HG02981 (cell line): ENCODE results near the gene TST.

Experiments used
- ATAC-seq: cut with Tn5 transposase; IDR thresholded peaks from one replicate; pipeline ENCODE4 v1.9.1; 2021; ENCODE audit warnings: mild to moderate bottlenecking, moderate library complexity; ENCODE audit not compliant: unreplicated experiment

TST gene

GRCh38 chr22:37032535-37033460 lies 13.6 kb upstream of the TST start:
- no peak for ATAC-seq

- no peak for ATAC-seq
Observed at GRCh38 chr22:37032134-37032534, 12.9 kb upstream of the TST start.

DNA sequence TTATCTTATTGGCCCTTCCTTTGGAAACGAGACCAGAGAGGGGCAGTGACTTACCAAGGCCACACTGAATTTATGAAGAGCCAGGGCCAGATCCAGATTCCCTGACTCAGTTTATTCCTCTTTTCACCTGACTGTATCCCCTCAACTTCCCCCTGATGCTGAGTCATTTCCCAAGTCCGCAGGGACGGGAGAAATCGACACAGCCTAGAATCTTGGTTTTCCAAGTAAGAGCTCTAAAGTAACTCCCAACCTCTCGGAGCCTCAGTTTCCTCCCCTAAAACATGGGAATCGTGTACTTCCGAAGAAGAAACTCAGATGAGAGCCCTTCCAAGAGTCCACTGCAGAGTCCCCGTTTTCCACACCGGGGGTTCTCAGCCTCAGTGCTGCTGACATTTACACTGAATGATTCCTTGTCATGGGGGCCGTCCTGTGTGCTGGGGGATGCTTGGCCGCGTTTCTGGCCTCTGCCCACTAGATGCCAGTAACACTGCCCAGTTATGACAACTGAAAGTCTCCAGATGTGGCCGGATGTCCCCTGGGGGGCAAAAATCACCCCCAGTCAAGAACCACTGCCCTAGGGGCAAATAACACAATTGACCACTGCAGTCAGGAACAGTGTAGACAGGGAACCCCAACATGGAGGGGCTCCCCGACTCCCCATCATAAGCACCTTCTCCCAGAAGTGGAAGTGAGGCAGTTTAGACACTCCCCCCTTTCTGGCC lies 11.5 kb upstream of the TST start:
- no peak for ATAC-seq

GRCh38 chr22:37028692-37029674 lies 9.7 kb upstream of the TST start:
- ATAC-seq: no peak

- no peak for ATAC-seq
Observed at GRCh38 chr22:37027556-37027955, 8.3 kb upstream of the TST start.

DNA sequence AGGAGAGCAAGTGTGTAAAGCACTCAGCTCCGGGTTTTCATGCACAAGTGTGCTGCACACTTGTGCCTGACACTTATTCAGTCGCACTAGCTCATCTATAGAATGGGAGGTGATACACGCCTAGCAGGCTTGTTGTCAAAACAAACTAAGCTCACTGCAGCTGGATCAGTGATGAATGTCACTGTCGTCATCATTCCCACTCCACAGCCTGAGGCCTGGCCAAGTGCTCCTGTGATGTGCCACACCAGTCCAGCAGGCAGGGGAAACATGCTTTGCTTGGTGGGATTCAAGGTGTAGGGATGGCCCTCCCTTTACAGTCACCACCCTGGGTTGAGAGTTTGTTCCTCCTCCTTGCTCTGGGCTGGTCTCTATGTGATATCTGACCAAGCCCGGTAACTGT lies 7.1 kb upstream of the TST start:
- ATAC-seq: no peak

GRCh38 chr22:37025500-37026070 lies 6.3 kb upstream of the TST start:
- ATAC-seq: no peak

DNA sequence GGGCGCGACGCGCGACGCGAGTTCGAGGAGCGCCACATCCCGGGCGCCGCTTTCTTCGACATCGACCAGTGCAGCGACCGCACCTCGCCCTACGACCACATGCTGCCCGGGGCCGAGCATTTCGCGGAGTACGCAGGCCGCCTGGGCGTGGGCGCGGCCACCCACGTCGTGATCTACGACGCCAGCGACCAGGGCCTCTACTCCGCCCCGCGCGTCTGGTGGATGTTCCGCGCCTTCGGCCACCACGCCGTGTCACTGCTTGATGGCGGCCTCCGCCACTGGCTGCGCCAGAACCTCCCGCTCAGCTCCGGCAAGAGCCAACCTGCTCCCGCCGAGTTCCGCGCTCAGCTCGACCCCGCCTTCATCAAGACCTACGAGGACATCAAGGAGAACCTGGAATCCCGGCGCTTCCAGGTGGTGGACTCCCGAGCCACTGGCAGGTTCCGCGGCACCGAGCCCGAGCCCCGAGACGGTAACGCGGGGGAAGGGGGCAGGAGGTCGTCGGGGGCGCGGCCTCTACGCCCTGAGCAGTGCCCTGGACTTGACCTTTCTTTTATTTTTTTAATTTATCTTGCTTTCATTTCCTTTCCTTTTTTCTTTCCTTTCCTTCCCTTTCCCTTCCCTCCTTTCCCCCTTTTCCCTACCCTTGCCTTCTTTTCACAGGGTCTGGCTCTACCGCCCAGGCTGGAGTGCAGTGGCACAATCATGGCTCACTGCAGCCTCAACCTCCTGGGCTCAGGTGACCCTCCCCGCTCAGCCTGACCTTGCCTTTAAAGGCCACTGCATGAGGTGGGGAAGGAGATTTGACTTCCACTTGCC lies 5.3 kb upstream of the TST start:
- no peak for ATAC-seq

DNA sequence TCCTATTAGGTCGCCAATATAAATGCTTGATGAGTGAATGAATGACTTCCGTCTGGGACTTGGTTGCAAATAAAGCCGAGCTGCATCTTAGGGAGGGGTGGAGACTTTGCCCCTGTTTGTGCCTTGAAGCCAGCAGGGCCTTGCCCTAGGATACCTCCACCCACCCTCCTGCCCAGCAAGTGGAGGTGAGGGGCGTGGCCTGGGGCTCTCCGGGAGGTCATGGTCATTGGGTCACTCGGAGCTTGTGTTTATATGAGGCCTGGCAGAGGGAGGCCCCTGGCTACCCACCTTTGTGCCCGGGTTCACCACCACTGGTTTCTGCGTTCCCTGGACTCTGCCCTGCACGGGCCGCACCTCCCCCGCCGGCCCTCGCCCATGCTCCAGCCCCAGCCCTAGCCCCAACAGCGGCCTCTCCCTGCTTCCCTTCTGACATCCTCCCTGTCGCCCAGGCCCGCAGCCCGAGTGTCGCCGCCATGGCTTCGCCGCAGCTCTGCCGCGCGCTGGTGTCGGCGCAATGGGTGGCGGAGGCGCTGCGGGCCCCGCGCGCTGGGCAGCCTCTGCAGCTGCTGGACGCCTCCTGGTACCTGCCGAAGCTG lies 4.6 kb upstream of the TST start:
- ATAC-seq: no peak

GRCh38 chr22:37022483-37023337 lies 3.5 kb upstream of the TST start:
- ATAC-seq: no peak

DNA sequence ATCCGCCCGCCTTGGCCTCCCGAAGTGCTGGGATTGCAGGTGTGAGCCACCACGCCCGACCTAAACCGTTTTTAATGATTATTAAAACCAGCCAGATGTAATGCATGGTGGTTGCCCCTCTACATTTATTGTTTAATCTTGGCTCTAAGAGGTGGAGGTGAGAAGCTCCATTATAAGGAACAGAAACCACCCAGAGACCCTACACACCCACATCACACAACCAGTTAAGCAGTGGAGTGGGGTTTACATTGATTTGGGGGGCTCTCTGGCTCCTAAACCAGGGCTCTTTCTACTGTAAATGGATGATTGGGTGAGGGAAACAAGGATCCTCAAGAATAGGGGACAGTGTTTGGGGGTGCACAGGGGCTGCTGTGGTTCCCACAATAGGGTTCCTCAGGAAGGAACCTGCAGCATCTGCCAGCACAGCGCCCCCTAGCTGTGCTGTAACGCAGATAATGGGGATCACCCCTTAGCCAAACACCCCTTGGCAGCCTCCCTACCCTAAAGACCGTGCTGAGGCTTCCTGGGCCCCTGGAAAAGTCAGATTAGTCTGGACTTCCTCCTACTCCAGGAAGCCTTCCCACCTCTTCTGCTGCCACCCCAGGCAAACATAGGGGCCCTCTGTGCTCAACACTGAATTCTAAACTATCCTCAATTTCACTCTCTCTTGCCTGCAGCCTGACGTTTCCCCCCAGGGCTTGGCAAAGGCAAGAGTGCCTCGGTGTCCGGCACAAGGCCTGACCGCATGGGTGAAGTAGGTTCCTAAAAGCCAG lies 2.6 kb upstream of the TST start:
- ATAC-seq: no peak

- no peak for ATAC-seq
Observed at GRCh38 chr22:37021041-37021440, 1.8 kb upstream of the TST start.

GRCh38 chr22:37020192-37020479 lies 889 bp upstream of the TST start:
- ATAC-seq: no peak

DNA sequence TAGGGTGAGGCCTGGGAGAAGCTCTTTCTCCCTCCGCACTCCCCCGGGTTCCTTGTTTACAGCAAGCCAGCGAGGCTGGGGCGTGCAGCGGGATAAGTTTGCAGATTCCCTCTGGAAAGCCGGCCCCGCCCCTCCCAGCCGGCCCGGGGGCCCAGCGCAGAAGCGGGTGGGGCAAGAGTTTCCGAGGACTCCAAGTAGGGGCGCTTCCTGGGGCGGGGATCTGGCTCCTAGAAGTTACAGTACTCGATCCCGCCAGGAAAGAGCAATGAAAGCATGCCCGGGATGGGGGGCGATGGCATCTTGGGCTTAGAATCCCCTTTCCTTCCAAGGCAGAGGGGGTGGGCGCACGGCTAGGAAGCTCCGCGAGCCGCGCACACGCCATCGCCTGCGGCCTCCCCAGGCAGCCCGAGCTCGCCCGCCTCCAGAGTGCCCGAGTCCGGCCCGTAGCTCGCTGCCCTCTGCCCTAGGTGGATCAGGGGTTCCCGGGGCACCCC lies 385 bp downstream of the TST start:
- ATAC-seq: peak; percentile 24

GRCh38 chr22:37018086-37018814 lies 997 bp downstream of the TST start:
- ATAC-seq: no peak

DNA sequence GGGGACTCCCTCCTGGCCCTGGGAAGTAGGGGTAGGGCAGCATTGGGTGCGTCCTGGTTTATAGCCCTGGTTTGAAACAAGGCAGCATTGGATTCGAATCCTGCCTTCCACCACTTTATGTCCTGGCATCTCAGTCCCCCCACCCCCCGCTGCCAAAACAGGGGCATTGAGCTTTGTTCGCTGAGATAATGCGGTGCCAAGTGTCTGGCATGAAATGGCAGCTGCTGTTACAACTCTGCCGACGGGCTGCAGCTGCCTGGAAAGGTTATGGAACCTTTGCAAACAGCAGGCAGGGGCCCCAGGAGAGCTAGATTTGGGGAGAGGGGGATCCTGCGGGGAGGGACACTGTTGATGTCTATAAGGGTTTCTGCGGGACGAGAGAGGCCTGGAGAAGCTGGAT lies 1.9 kb downstream of the TST start:
- ATAC-seq: no peak
